Gastrocnemius medialis (tissue), 4 donors: ENCODE data around the gene HNF4A.

Experiments used
- CTCF ChIP-seq, 5 experiments: fragments of 450-650 bp in 3 of 5; fragments of 200-600 bp in 2 of 5; sonication (generic) in 2 of 5; IDR thresholded peaks in 4 of 5; conservative IDR thresholded peaks in 1 of 5; 1 replicate in 4 of 5; 2 replicates in 1 of 5; pipeline ENCODE4 v1.5.1; 2016 to 2019; ENCODE audit warnings: antibody characterized with exemption in 5 of 5, mild to moderate bottlenecking in 3 of 5, moderate library complexity in 3 of 5
- POLR2A ChIP-seq, 2 donors: fragments of 450-650 bp; IDR thresholded peaks; one replicate each; pipeline ENCODE4 v1.6.1; 2017; ENCODE audit warnings: antibody characterized with exemption in 2 of 2, mild to moderate bottlenecking in 2 of 2, moderate library complexity in 2 of 2

- no peak for TF ChIP-seq CTCF (IDR thresholded peaks at IDR 0.05 in 4 of 5, conservative IDR thresholded peaks at IDR 0.05 in 1 of 5)
- TF ChIP-seq POLR2A (IDR thresholded peaks at IDR 0.05) = no peak
Observed at GRCh38 chr20:44411020-44411756, 55.7 kb downstream of the HNF4A start.
